ENCODE measurements around the gene ENTPD2.

ENTPD2 gene

DNA sequence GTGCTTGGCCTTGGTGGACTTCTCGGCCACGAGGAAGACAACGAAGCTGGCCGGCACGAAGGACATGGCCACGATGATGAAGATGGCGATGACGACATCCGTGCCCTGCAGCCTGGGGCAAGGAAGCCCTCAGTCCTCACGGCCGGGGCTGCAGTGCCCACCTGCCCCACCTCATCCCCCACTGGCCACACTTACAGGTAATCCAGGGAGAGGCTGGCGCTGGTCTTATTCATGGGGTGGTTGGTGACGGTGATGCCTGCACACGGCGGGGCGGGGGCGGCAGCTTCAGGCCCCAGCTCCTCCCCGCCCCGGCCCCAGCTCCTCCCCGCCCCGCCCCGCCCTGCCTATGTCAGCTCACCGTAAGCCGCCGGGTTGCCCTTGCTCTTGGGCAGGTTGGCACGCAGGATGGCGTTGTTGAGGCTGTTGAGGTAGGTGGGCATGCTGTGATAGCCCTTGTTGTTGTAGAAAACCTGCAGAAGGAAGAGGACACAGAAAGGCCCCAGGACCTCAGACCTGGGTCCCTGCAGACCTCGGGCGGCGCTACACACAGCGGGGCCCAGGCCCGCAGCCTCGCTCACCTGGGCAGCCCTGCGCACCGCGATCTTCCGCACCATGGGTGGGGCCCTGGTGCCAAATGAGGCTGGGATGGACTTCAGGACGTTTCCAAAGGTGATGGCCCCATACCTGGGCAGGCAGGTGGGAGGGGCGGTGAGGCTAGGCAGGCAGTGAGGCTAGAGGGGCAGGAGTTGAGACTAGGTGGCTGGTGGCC lies 41.8 kb downstream of the ENTPD2 start:
- no peak overlapping the region for H3K4me3 ChIP-seq (ENCODE audit: low read depth, low read length)
- no peak for DNase-seq (ENCODE audit: low read depth)
- TF ChIP-seq, protein P1, sequence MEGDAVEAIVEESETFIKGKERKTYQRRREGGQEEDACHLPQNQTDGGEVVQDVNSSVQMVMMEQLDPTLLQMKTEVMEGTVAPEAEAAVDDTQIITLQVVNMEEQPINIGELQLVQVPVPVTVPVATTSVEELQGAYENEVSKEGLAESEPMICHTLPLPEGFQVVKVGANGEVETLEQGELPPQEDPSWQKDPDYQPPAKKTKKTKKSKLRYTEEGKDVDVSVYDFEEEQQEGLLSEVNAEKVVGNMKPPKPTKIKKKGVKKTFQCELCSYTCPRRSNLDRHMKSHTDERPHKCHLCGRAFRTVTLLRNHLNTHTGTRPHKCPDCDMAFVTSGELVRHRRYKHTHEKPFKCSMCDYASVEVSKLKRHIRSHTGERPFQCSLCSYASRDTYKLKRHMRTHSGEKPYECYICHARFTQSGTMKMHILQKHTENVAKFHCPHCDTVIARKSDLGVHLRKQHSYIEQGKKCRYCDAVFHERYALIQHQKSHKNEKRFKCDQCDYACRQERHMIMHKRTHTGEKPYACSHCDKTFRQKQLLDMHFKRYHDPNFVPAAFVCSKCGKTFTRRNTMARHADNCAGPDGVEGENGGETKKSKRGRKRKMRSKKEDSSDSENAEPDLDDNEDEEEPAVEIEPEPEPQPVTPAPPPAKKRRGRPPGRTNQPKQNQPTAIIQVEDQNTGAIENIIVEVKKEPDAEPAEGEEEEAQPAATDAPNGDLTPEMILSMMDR (IDR thresholded peaks at IDR 0.05; ENCODE audit: low read depth, low read length, missing control alignments) = no peak

DNA sequence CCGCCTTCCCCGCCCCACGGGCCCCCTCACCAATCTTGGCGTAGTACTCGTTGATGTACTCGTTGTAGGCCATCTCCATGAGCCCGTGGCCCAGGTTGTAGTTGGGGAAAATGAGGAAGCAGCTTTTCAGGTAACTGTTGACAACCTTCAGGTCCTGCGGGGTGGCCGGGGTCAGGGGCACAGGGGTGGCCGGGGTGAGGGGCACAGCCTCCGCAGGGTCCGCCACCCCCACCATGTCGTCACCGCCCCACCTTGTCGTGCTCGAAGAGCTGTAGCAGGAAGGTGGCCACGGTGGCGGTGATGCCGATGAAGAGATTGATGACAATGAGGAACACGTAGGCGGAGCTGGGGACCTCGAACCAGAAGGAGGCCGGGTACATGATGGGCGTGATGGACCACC lies 42.7 kb downstream of the ENTPD2 start:
- no peak overlapping the region for H3K4me3 ChIP-seq (ENCODE audit: low read depth, low read length)
- TF ChIP-seq, protein P1 (IDR thresholded peaks at IDR 0.05; ENCODE audit: low read depth, low read length, missing control alignments) = no peak
- no peak for DNase-seq (ENCODE audit: low read depth)

DNA sequence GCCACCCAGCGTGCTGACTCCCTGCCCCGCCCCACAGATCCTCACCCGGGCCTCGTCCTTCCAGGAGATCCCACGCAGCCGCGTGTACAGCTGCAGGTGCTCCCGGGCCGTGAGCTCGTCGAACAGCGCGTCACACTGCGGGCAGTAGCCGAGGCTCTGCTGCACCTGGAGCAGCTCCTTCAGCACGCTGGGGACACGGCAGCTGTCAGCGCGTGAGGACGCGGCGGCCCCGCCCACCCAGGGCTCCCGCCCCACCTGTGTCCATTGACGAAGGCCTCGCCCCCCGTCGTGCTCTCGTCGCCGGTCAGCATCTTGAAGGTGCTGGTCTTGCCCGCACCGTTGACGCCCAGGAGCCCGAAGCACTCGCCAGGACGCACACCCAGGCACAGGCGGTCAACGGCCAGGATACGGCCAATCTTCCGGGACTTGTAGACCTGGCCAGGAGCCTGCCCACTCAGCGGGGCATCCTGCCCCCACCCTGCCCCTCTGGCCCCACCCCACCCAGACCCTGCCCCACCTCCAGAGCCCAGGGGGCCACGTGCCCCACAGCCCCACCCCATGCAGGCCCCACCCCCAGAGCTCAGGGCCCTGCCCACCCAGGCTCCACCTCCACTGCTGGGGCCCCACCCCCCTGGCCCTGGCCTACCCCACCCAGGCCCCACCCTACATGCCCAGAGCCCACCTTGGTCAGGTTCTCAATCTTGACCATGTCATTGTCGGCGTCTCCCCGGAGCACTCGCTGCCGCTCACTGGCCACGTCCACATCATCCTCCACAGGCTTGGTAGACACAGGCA lies 43.7 kb downstream of the ENTPD2 start:
- no peak for DNase-seq (ENCODE audit: low read depth)
- no peak overlapping the region for H3K4me3 ChIP-seq (ENCODE audit: low read depth, low read length)
- TF ChIP-seq, protein P1 (IDR thresholded peaks at IDR 0.05; ENCODE audit: low read depth, low read length, missing control alignments) = no peak

DNA sequence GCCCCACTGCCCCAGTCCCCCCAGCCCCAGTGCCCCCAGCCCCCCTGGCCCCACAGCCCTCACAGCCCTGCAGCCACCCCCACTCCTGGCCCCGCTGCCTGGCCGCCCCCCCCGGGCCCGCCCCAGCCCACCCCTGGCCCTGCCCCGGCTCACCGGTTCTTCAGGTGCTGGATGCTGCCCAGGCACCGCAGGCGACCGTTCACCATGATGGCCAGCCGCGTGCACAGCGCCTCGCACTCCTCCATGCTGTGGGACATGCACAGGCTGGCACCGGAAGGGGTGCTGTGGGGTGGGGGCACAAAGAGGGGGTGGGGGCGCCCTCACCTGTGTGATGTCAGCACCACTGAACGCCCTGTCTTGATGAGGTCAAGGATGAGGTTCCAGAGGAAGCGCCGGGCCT lies 44.6 kb downstream of the ENTPD2 start:
- DNase-seq (ENCODE audit: low read depth) = no peak
- H3K4me3 ChIP-seq (ENCODE audit: low read depth, low read length) = no peak overlapping the region
- TF ChIP-seq, protein P1 (IDR thresholded peaks at IDR 0.05; ENCODE audit: low read depth, low read length, missing control alignments) = no peak

DNA sequence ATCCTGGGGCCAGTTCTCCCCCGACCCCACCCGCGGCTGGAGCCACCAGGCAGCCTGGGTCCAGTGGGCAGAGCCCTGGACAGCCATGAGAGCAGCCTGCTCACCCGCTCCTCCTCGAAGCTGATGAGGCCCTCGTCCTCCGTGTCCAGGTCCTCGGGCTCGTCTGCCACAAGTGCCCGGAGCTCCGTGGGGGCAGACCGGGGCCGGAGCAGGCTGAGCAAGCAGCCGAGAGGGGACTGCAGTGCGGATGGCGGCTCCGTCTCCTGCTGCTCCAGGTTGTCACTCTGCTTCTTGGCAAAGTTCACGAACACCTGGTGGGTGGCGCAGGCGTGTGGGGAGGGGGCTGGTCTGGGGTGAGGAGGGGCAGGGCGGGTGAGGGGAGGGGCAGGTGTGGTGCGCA lies 45.5 kb downstream of the ENTPD2 start:
- H3K4me3 ChIP-seq (ENCODE audit: low read depth, low read length) = no peak overlapping the region
- DNase-seq (ENCODE audit: low read depth) = no peak
- TF ChIP-seq, protein P1 (IDR thresholded peaks at IDR 0.05; ENCODE audit: low read depth, low read length, missing control alignments) = no peak

DNA sequence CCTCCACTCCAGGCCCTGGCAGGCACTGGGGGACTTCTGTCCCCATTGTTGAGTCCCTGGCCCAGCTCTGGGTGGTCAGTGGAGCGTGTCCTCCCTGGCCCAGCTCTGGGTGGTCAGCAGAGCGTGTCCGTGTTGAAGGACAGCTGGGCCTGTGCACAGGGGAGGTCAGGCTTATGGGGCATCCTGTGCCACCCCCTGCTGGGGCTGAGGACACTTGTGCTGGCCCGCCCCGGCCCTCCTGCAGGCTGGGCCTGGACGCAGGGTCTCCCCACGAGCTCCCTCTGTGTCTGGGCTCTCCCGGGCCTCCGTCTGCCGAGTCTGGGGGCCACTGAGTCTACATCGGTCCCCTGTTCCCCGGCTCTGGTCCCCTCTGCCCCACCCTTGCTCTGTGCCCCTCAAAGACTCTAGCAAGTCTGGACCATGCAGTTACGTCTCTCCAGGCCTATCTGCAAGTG lies 46.0 kb downstream of the ENTPD2 start:
- DNase-seq (ENCODE audit: low read depth) = no peak
- no peak overlapping the region for H3K4me3 ChIP-seq (ENCODE audit: low read depth, low read length)
- TF ChIP-seq, protein P1 (IDR thresholded peaks at IDR 0.05; ENCODE audit: low read depth, low read length, missing control alignments) = no peak

Data from GM12864 (cell line).